Calu3 (cell line): ENCODE data around the gene LRRC40. TPM values are rescaled to one million over a fixed set of nuclear protein-coding genes. Genes with fewer than 3 reads are reported as not detected.

Experiments used
- BruUV-seq: library from RNA; stranded (reverse); fragments of 400-500 nt; replicated peaks from 2 replicates; lab custom pipeline; 2021; lab: Mats Ljungman, UMichigan
- CTCF ChIA-PET: fragments of 300-600 bp; sonication (Branson Sonifier 250); formaldehyde crosslinking; loops from one replicate; lab custom pipeline; 2022; ENCODE audit warnings: antibody characterized with exemption; lab: Charles Lee
- DNase-seq: peaks from one replicate; pipeline ENCODE4 v3.0.0; 2022
- H3K27ac Mint-ChIP-seq: one replicate; pipeline ENCODE4 v1.8.0; 2022; ENCODE audit warnings: mixed read lengths; ENCODE audit not compliant: unreplicated experiment
- H3K27me3 Mint-ChIP-seq: one replicate; pipeline ENCODE4 v1.8.0; 2022; ENCODE audit warnings: mixed read lengths; ENCODE audit not compliant: unreplicated experiment
- H3K36me3 Mint-ChIP-seq: one replicate; pipeline ENCODE4 v1.8.0; 2022; ENCODE audit warnings: mild to moderate bottlenecking, moderate library complexity, mixed read lengths; ENCODE audit not compliant: insufficient read depth, unreplicated experiment
- H3K4me1 Mint-ChIP-seq: one replicate; pipeline ENCODE4 v1.8.0; 2022; ENCODE audit warnings: mild to moderate bottlenecking, low read depth, mixed read lengths; ENCODE audit not compliant: unreplicated experiment
- H3K4me3 Mint-ChIP-seq: one replicate; pipeline ENCODE4 v1.8.0; 2022; ENCODE audit warnings: mild to moderate bottlenecking, low read depth, moderate library complexity, mixed read lengths; ENCODE audit not compliant: unreplicated experiment
- H3K9me3 Mint-ChIP-seq: one replicate; pipeline ENCODE4 v1.8.0; 2022; ENCODE audit warnings: low read depth, mixed read lengths; ENCODE audit not compliant: unreplicated experiment
- intact Hi-C: fragments of 100-400 bp; cut with micrococcal nuclease; formaldehyde crosslinking; loops from one replicate; pipeline ENCODE4 v1.10.0; 2022; ENCODE audit not compliant: unreplicated experiment
- total RNA-seq: library from RNA; stranded (reverse); gene quantifications from 2 replicates; pipeline ENCODE4 v1.2.3, GENCODE V29; 2022
- TF ChIP-seq, protein P1 (sequence below): fragments of 200-600 bp; IDR thresholded peaks from one replicate; pipeline ENCODE4 v1.8.0; 2022; ENCODE audit warnings: antibody characterized with exemption; ENCODE audit not compliant: unreplicated experiment

The LRRC40 gene
- total RNA-seq, 1 experiment from 2014 or later: 15.8 TPM

DNA sequence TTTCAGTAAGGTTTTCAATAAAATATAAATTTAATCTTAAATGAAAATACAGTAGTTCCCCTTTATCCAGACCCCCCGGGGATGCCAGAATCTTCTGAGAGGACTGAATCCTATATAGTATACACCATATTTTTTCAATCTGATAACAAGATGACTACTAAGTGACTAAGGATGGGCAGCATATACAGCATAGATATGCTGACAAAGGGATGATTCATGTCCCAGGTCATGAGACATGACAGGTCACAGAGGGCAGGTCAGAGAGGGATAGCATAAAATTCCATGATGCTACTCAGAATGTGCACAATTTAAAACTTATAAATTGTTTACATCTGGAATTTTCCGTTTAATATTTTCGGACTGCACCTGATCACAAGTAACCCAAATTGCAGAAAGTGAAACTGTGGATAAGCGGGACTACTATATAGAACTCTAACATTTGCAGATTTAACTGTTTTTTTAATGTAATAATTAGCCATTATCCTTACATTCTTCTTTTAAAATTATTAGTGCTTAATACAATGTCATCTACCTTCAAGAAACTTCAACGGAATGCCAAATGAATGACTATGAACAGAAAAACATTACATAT, 48.8 kb downstream of the LRRC40 start:
- no peaks in the 10 kb centered on the region for H3K4me1 Mint-ChIP-seq
- BruUV-seq: no TSS peak
- TF ChIP-seq, protein P1, sequence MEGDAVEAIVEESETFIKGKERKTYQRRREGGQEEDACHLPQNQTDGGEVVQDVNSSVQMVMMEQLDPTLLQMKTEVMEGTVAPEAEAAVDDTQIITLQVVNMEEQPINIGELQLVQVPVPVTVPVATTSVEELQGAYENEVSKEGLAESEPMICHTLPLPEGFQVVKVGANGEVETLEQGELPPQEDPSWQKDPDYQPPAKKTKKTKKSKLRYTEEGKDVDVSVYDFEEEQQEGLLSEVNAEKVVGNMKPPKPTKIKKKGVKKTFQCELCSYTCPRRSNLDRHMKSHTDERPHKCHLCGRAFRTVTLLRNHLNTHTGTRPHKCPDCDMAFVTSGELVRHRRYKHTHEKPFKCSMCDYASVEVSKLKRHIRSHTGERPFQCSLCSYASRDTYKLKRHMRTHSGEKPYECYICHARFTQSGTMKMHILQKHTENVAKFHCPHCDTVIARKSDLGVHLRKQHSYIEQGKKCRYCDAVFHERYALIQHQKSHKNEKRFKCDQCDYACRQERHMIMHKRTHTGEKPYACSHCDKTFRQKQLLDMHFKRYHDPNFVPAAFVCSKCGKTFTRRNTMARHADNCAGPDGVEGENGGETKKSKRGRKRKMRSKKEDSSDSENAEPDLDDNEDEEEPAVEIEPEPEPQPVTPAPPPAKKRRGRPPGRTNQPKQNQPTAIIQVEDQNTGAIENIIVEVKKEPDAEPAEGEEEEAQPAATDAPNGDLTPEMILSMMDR: no peak
- intact Hi-C loops: no loop called here
- no peak overlapping the region for H3K27ac Mint-ChIP-seq
- H3K36me3 Mint-ChIP-seq: no peaks in the 10 kb centered on the region
- no peak for DNase-seq
- CTCF ChIA-PET: no interaction called here
- H3K9me3 Mint-ChIP-seq: no peaks in the 10 kb centered on the region
- no peak overlapping the region for H3K4me3 Mint-ChIP-seq
- no peaks in the 10 kb centered on the region for H3K27me3 Mint-ChIP-seq

DNA sequence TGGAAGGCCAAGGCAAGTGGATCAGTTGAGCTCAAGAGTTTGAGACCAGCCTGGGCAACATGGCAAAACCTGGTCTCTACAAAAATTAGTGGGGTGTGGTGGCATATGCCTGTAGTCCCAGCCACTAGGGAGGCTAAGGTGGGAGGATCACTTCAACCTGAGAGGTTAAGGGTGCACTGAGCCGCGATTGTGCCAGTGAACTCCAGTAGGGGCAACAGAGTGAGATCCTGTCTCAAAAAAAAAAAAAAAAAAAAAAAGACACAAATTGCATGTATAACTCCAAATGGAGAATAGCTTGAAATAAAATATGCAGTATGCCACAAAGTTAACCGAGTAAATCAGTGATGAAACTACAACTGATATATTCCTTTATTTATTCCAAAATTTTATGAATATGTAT, 51.6 kb downstream of the LRRC40 start:
- no peak overlapping the region for H3K27ac Mint-ChIP-seq
- no peak overlapping the region for H3K4me3 Mint-ChIP-seq
- H3K4me1 Mint-ChIP-seq: no peaks in the 10 kb centered on the region
- intact Hi-C loops: no loop called here
- no peak for DNase-seq
- no peaks in the 10 kb centered on the region for H3K9me3 Mint-ChIP-seq
- H3K27me3 Mint-ChIP-seq: no peaks in the 10 kb centered on the region
- no peaks in the 10 kb centered on the region for H3K36me3 Mint-ChIP-seq
- CTCF ChIA-PET: no interaction called here
- TF ChIP-seq, protein P1: no peak
- BruUV-seq: no TSS peak

DNA sequence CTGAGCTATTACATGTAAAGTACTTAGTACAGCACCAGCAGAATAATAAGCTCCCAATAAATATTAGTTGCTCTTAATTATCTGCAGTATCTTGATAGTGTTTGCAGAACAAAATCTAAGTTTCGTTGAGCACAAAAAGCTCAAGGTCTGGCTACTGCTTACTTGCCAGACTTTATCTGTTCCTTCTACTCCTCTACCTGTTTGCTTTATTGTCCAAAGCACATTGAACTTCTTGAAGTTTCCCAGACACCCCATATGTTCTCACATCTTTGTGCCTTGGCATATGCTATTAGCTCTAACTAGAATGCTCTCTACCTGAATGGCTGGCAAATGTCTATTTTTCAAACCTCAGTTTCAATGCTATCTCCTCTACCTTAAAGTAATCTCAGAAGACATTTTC, 54.9 kb downstream of the LRRC40 start:
- CTCF ChIA-PET: no interaction called here
- H3K27me3 Mint-ChIP-seq: no peaks in the 10 kb centered on the region
- no peak overlapping the region for H3K4me3 Mint-ChIP-seq
- H3K27ac Mint-ChIP-seq: no peak overlapping the region
- H3K9me3 Mint-ChIP-seq: no peaks in the 10 kb centered on the region
- no TSS peak for BruUV-seq
- TF ChIP-seq, protein P1: no peak
- H3K4me1 Mint-ChIP-seq: no peaks in the 10 kb centered on the region
- no peak for DNase-seq
- intact Hi-C loops: no loop called here
- H3K36me3 Mint-ChIP-seq: no peaks in the 10 kb centered on the region

DNA sequence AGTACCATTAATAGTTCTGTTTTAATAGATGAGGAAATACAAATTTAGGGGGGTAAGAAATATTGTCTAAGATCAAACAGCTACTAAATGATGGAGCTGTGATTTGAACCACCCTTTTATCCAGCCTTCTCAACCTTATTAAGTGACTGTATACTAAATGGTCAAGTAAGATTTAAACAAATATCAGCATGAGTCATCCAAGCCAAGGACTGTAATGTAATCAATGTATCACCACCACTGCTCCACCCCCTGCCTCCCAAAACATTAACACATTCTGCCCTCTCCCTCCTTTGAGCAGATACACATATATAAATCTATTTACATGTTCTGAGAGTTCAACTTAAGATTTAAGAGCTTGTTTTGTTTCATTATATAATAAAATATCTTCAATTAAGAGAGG, 58.9 kb downstream of the LRRC40 start:
- TF ChIP-seq, protein P1: no peak
- CTCF ChIA-PET: no interaction called here
- no TSS peak for BruUV-seq

More for the DNA sequence above, 58.9 kb downstream of the LRRC40 start:
- Mint-ChIP-seq H3K9me3 (no peaks in the 10 kb centered on the region), H3K4me1 (no peaks in the 10 kb centered on the region), H3K4me3 (no peak overlapping the region), H3K36me3 (no peaks in the 10 kb centered on the region), H3K27me3 (no peaks in the 10 kb centered on the region), H3K27ac (no peak overlapping the region)
- intact Hi-C loops: no loop called here
- no peak for DNase-seq
